Neutrophil (primary cell): ENCODE measurements around the gene ASTN2.

Source experiments
- H3K27ac ChIP-seq: fragments of 200-600 bp; sonication (generic); 2 replicates; pipeline ENCODE4 v1.5.1; 2016; ENCODE audit warnings: mild to moderate bottlenecking, moderate library complexity
- H3K27me3 ChIP-seq: fragments of 200-600 bp; sonication (generic); 2 replicates; pipeline ENCODE4 v1.6.0; 2016; ENCODE audit warnings: mild to moderate bottlenecking
- H3K36me3 ChIP-seq: fragments of 200-600 bp; sonication (generic); 2 replicates; pipeline ENCODE4 v1.5.1; 2017
- H3K4me1 ChIP-seq, 2 experiments: fragments of 200-600 bp in 1 of 2; sonication (generic) in 1 of 2; 1 replicate in 1 of 2; 2 replicates in 1 of 2; pipeline versions ENCODE4 v1.5.1 to v1.6.1; 2013 to 2016; ENCODE audit warnings: low read depth in 1 of 2, low read length in 1 of 2, mild to moderate bottlenecking in 1 of 2, moderate library complexity in 1 of 2; ENCODE audit not compliant: control insufficient read depth in 1 of 2, insufficient read depth in 1 of 2
- H3K4me3 ChIP-seq, 2 experiments: fragments of 200-600 bp in 1 of 2; sonication (generic) in 1 of 2; 1 replicate in 1 of 2; 2 replicates in 1 of 2; pipeline ENCODE4 v1.5.1; 2013 to 2016; ENCODE audit warnings: low read depth in 1 of 2, low read length in 1 of 2, mild to moderate bottlenecking in 1 of 2, moderate library complexity in 1 of 2
- H3K9me3 ChIP-seq: fragments of 200-600 bp; sonication (generic); 2 replicates; pipeline ENCODE4 v1.5.1; 2016
- CTCF ChIP-seq: fragments of 200-600 bp; sonication (generic); IDR thresholded peaks from 2 replicates; pipeline ENCODE4 v1.5.1; 2016; ENCODE audit warnings: antibody characterized with exemption

ASTN2 gene

GRCh38 chr9:116705531-116705930 is 709.3 kb downstream of the ASTN2 start:
- Histone ChIP-seq H3K9me3 (no peaks in the 10 kb centered on the region), H3K36me3 (no peaks in the 10 kb centered on the region), H3K27ac (no peak overlapping the region), H3K4me3 (no peak overlapping the region), H3K27me3 (no peaks in the 10 kb centered on the region), H3K4me1 (no peaks in the 10 kb centered on the region)
- no peak for TF ChIP-seq CTCF

GRCh38 chr9:116704470-116704869 is 710.4 kb downstream of the ASTN2 start:
- H3K9me3 ChIP-seq, result no peaks in the 10 kb centered on the region
- H3K27me3 ChIP-seq, result no peaks in the 10 kb centered on the region
- H3K4me3 ChIP-seq, result no peak overlapping the region
- no peak overlapping the region for H3K27ac ChIP-seq
- no peaks in the 10 kb centered on the region for H3K4me1 ChIP-seq
- no peaks in the 10 kb centered on the region for H3K36me3 ChIP-seq
- TF ChIP-seq CTCF, result no peak

GRCh38 chr9:116703634-116704033 is 711.2 kb downstream of the ASTN2 start:
- Histone ChIP-seq H3K4me3 (no peak overlapping the region), H3K4me1 (no peaks in the 10 kb centered on the region), H3K9me3 (no peaks in the 10 kb centered on the region), H3K27me3 (no peaks in the 10 kb centered on the region), H3K27ac (no peak overlapping the region), H3K36me3 (no peaks in the 10 kb centered on the region)
- no peak for TF ChIP-seq CTCF

GRCh38 chr9:116701940-116702642 is 712.8 kb downstream of the ASTN2 start:
- no peaks in the 10 kb centered on the region for H3K27me3 ChIP-seq
- H3K4me3 ChIP-seq, result no peak overlapping the region
- H3K9me3 ChIP-seq, result no peaks in the 10 kb centered on the region
- no peaks in the 10 kb centered on the region for H3K4me1 ChIP-seq
- TF ChIP-seq CTCF, result no peak
- H3K27ac ChIP-seq, result no peak overlapping the region
- no peaks in the 10 kb centered on the region for H3K36me3 ChIP-seq

GRCh38 chr9:116700882-116701865 is 713.7 kb downstream of the ASTN2 start:
- Histone ChIP-seq H3K4me1 (no peaks in the 10 kb centered on the region), H3K36me3 (no peaks in the 10 kb centered on the region), H3K9me3 (no peaks in the 10 kb centered on the region), H3K4me3 (no peak overlapping the region), H3K27me3 (no peaks in the 10 kb centered on the region), H3K27ac (no peak overlapping the region)
- no peak for TF ChIP-seq CTCF
